ENCODE data around the gene MYO5B. TPM values are rescaled to one million over a fixed set of nuclear protein-coding genes. Genes with fewer than 3 reads are reported as not detected.

The MYO5B gene
- total RNA-seq, 1 donor from 2014 or later: 0.21 TPM

DNA sequence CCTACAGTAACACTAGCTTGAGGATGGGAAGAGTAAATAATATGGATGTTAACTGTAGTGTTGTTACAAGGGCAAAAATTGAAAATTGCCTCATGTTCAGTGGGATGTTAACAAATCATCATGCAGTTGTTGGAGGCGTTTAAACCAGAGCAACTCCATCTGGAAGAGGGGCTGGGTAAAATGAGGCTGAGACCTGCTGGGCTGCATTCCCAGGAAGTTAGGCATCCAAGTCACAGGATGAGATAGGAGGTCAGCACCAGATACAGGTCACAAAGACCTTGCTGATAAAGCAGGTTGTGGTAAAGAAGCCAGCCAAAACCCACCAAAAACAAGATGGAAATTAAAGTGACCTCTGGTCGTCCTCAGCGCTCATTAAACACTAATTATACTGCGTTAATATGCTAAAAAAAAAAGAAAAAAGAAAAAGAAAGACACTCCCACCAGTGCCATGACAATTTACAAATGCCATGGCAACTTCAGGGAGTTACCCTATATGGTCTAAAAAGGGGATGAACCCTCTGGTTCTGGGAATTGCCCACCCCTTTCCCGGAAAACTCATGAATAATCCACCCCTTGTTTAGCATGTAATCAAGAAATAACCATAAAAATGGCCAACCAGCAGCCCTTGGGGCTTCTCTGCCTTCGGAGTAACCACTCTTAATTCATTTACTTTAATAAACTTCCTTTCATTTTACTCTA is 101.4 kb downstream of the MYO5B start:
- Histone ChIP-seq H3K27ac (peak overlapping the region in 1 of 2 donors; percentile 10), H3K36me3 (no peaks in the 10 kb centered on the region), H3K4me3 (no peak overlapping the region), H3K4me1 (peaks cover 0 to 22% of the 10 kb centered on the region in 2 donors), H3K9me3 (no peaks in the 10 kb centered on the region), H3K27me3 (no peaks in the 10 kb centered on the region)
- DNase-seq (ENCODE audit: low spot score in 2 of 2): no peak
- TF ChIP-seq, protein P1, sequence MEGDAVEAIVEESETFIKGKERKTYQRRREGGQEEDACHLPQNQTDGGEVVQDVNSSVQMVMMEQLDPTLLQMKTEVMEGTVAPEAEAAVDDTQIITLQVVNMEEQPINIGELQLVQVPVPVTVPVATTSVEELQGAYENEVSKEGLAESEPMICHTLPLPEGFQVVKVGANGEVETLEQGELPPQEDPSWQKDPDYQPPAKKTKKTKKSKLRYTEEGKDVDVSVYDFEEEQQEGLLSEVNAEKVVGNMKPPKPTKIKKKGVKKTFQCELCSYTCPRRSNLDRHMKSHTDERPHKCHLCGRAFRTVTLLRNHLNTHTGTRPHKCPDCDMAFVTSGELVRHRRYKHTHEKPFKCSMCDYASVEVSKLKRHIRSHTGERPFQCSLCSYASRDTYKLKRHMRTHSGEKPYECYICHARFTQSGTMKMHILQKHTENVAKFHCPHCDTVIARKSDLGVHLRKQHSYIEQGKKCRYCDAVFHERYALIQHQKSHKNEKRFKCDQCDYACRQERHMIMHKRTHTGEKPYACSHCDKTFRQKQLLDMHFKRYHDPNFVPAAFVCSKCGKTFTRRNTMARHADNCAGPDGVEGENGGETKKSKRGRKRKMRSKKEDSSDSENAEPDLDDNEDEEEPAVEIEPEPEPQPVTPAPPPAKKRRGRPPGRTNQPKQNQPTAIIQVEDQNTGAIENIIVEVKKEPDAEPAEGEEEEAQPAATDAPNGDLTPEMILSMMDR (IDR thresholded peaks at IDR 0.05): no peak
- intact Hi-C loops (cut with DNase I): no loop called here

DNA sequence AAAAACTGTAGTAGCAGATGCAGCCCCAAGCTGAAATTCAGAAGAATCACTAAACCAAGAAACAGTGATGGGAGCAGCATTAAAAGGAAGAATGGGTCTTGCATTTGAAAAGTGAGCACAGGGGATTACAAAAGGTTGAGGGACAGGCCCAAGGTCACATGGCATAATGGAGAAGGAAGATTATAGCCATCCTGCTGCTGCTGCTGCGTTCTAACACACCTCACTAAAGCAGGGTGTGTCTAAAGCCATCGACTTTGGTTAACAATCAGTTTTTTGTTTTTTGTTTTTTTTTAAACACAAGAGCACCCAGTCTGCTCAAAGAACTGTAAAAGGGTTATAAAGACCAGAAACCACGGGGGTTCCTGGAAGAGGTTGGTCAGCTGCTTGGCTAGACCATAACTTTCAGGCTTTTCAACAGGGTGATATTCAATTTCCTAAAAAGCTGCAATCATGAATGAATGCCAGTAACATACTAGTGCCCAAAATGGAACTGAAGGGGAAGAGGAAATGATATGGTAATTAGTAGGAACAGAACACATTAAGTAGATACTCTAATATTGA is 102.6 kb downstream of the MYO5B start:
- H3K27ac ChIP-seq: peak overlapping the region; percentile 41 to 76
- intact Hi-C loops (cut with DNase I): no loop called here
- no peak overlapping the region for H3K4me3 ChIP-seq
- no peaks in the 10 kb centered on the region for H3K36me3 ChIP-seq
- no peaks in the 10 kb centered on the region for H3K9me3 ChIP-seq
- TF ChIP-seq, protein P1 (IDR thresholded peaks at IDR 0.05): no peak
- no peak for DNase-seq (ENCODE audit: low spot score in 2 of 2)
- no peaks in the 10 kb centered on the region for H3K27me3 ChIP-seq
- peaks cover 0 to 22% of the 10 kb centered on the region in 2 donors for H3K4me1 ChIP-seq

DNA sequence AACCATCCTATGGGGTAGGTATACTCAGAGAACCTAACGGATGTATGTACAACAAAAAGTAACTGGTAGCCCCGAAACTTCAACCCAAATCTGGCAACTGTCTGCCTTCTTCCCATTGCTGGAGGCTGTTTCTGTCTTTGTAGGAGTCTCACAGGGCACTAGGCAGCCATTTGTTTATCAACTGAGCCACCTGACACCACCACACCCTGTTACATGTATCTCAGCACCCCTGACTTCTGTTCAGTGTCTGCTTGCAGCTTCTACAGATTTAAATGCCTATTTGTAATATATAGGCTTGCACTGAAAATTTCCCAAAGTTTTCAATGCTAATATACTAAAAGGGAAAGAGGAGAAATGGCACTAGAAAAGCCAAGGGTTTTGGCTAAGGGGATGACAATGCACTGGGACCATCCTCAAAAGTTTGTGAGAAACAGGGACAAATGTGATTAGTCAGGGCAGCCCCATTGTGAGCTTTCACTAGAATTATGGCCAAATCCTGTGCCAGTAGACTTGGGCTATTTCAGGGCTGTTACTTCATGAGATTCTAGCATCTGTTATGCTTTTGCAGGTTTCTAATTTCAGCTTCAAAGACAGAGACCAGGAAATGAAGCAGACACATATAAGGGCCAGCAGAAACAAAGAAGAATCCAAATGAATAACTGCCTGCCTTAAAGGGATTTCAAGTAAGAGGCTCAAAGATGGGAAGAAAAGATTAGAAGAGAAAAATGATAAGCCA is 103.3 kb downstream of the MYO5B start:
- no peak for DNase-seq (ENCODE audit: low spot score in 2 of 2)
- Histone ChIP-seq H3K4me3 (no peak overlapping the region), H3K27ac (peak overlapping the region; percentile 41 to 85), H3K27me3 (no peaks in the 10 kb centered on the region), H3K4me1 (peaks cover 0 to 19% of the 10 kb centered on the region in 2 donors), H3K36me3 (no peaks in the 10 kb centered on the region), H3K9me3 (no peaks in the 10 kb centered on the region)
- intact Hi-C loops (cut with DNase I): no loop called here
- TF ChIP-seq, protein P1 (IDR thresholded peaks at IDR 0.05): no peak

DNA sequence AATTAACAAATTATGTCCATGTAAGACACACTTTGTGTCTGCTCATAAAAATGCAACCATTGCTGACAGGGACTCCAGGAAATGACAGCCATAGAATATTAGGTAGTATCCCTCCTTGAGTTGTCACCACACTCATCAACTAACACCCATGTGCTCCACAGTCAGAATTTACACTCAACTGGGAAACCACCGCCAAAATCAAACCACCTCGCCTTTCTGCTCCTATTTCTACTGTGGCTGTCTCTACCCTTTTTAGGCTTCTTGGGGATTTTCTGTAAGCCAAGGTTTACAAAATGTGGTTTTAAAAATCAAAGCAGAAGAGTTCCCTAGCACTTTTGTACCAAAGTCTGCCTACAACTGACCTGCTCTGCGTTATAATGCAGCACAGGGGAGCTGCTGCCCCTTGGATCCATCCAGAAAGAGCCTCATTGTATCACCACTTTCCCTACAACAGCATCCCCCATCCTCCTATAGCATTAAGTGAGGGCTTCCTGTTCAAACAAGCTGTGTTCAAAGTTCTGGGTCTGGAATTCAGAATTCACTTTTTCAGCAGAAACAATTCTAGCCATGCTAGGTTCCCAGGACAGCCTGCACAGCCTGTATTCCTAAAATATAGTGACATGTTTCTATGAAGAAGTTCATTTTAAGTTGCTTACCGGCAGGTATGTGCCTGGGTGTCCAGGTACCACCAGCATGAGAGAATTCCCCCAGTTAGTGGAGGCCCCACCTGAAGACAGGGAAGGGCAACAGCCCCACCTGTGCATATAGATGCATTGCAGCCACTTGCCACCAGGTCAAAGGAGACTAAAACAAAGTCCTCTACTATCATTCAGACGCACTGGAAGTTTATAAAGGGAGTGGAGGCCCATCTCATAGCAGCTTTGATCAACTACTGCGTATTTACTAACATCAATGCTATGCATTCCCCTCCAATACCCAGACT is 104.3 kb downstream of the MYO5B start:
- H3K27ac ChIP-seq: peak overlapping the region; percentile 41 to 85
- H3K27me3 ChIP-seq: no peaks in the 10 kb centered on the region
- H3K9me3 ChIP-seq: no peaks in the 10 kb centered on the region
- TF ChIP-seq, protein P1 (IDR thresholded peaks at IDR 0.05): no peak
- intact Hi-C loops (cut with DNase I): no loop called here
- no peak overlapping the region for H3K4me3 ChIP-seq
- H3K4me1 ChIP-seq: peaks cover 0 to 19% of the 10 kb centered on the region in 2 donors
- H3K36me3 ChIP-seq: no peaks in the 10 kb centered on the region
- no peak for DNase-seq (ENCODE audit: low spot score in 2 of 2)

DNA sequence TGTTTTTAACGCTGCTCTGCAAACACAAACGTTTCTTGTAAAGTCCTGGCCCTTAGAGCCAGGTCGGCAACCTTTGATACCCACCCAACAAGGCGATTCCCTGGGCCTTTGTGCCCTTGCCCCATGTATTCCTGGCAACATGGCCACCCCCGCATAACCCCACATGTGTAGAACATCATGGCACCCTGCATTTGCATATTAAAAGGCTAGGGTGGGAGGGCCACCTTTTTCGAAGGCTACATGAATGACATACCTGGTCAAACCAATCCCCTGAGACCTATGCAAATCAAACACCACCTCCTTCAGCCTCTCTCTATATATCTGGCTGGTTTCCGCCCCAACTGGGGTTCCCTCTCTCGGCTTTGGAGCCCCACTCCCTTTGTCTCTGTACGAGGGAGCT is 105.2 kb downstream of the MYO5B start:
- intact Hi-C loops (cut with DNase I): no loop called here
- no peak overlapping the region for H3K4me3 ChIP-seq
- TF ChIP-seq, protein P1 (IDR thresholded peaks at IDR 0.05): no peak

More for the DNA sequence above, 105.2 kb downstream of the MYO5B start:
- no peak for DNase-seq (ENCODE audit: low spot score in 2 of 2)
- H3K9me3 ChIP-seq: no peaks in the 10 kb centered on the region
- peak overlapping the region in 1 of 2 donors; percentile 85 for H3K27ac ChIP-seq
- H3K4me1 ChIP-seq: peaks cover 0 to 19% of the 10 kb centered on the region in 2 donors
- no peaks in the 10 kb centered on the region for H3K36me3 ChIP-seq
- no peaks in the 10 kb centered on the region for H3K27me3 ChIP-seq

Data from ascending aorta (tissue), 2 donors.